ENCODE data around the gene TBX2.

TBX2 gene

GRCh38 chr17:61451538-61452300 is 52.1 kb downstream of the TBX2 start:
- no peak overlapping the region for H3K4me3 ChIP-seq (ENCODE audit: low read length)
- no peak for DNase-seq (ENCODE audit: low read depth)
- no peak for TF ChIP-seq CTCF (conservative IDR thresholded peaks at IDR 0.05; ENCODE audit: low read depth, low read length)

GRCh38 chr17:61452301-61453290 is 53.0 kb downstream of the TBX2 start, which contains the start of gene TBX4:
TSS of gene TBX4 (plus strand) at chr17:61452422. CDS start at chr17:61456491, 4,069 bp downstream.
- no peak for DNase-seq (ENCODE audit: low read depth)
- no peak within 1 kb of the TSS for H3K4me3 ChIP-seq (ENCODE audit: low read length)
- TF ChIP-seq CTCF (conservative IDR thresholded peaks at IDR 0.05; ENCODE audit: low read depth, low read length) = no peak

GRCh38 chr17:61453566-61454380 is 54.1 kb downstream of the TBX2 start:
- TF ChIP-seq CTCF (conservative IDR thresholded peaks at IDR 0.05; ENCODE audit: low read depth, low read length) = no peak
- H3K4me3 ChIP-seq (ENCODE audit: low read length) = no peak overlapping the region
- DNase-seq (ENCODE audit: low read depth) = no peak

- TF ChIP-seq CTCF (conservative IDR thresholded peaks at IDR 0.05; ENCODE audit: low read depth, low read length) = no peak
- no peak overlapping the region for H3K4me3 ChIP-seq (ENCODE audit: low read length)
- DNase-seq (ENCODE audit: low read depth) = no peak
Measured at GRCh38 chr17:61454381-61455323, 55.0 kb downstream of the TBX2 start.

GRCh38 chr17:61455324-61456060 is 55.8 kb downstream of the TBX2 start:
- H3K4me3 ChIP-seq (ENCODE audit: low read length) = no peak overlapping the region
- DNase-seq (ENCODE audit: low read depth) = no peak
- TF ChIP-seq CTCF (conservative IDR thresholded peaks at IDR 0.05; ENCODE audit: low read depth, low read length) = no peak
